GM12878 (cell line): ENCODE results near the gene NAALADL2.

Experiments used
- BACH1 ChIP-seq: fragments of 450-650 bp; IDR thresholded peaks from 2 replicates; pipeline ENCODE4 v1.6.1; 2017; ENCODE audit warnings: mild to moderate bottlenecking, borderline replicate concordance
- CREM ChIP-seq: IDR thresholded peaks from 2 replicates; pipeline ENCODE4 v1.6.1; 2014; ENCODE audit warnings: antibody characterized with exemption, low read depth
- CTCF ChIP-seq, 3 experiments: IDR thresholded peaks in 2 of 3; conservative IDR thresholded peaks in 1 of 3; 2 replicates each; pipeline ENCODE4 v1.5.1; 2011; ENCODE audit warnings: low read depth in 3 of 3, low read length in 3 of 3, mild to moderate bottlenecking in 3 of 3, control low read depth in 2 of 3, moderate library complexity in 2 of 3, inconsistent platforms in 1 of 3, mixed read lengths in 1 of 3; ENCODE audit not compliant: control insufficient read depth in 2 of 3, insufficient read depth in 1 of 3; ENCODE audit errors: extremely low read depth in 1 of 3
- ELK1 ChIP-seq: IDR thresholded peaks from 2 replicates; pipeline ENCODE4 v1.6.1; 2012; ENCODE audit warnings: low read depth, low read length, improper control_type of control experiment
- POLR2A ChIP-seq: IDR thresholded peaks from 2 replicates; pipeline ENCODE4 v1.6.1; 2011; ENCODE audit warnings: low read depth, mild to moderate bottlenecking, low read length
- RFX5 ChIP-seq: IDR thresholded peaks from 2 replicates; pipeline ENCODE4 v1.6.1; 2011; ENCODE audit warnings: low read depth, low read length, improper control_type of control experiment
- YY1 ChIP-seq: IDR thresholded peaks from 2 replicates; pipeline ENCODE4 v1.6.1; 2011; ENCODE audit warnings: low read depth, mild to moderate bottlenecking, low read length
- ZBTB11 ChIP-seq: fragments of 450-650 bp; formaldehyde crosslinking; IDR thresholded peaks from 2 replicates; pipeline ENCODE4 v1.5.0; 2022; ENCODE audit warnings: mild to moderate bottlenecking, missing genetic modification characterization
- TF ChIP-seq, protein P1 (sequence below): fragments of 450-650 bp; IDR thresholded peaks from 2 replicates; pipeline ENCODE4 v1.6.1; 2017; ENCODE audit warnings: mild to moderate bottlenecking

DNA sequence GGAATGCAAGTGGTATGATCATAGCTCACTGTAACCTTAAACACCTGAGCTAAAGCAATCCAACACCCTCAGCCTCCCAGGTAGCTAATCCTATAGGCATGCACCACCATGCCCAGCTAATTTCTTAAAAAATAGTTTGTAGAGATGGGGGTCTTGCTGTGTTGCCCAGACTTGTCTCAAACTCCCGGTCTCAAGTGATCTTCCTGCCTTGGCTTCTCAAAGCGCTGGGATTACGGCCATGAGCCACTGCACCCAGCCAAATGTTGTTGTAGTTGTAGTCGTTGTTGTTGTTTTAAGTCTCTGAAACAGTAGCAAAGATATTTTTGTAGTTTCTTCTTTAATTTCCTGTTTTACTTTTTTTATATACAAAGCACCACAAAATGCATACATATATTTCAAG, 616.6 kb downstream of the NAALADL2 start:
- no peak for TF ChIP-seq BACH1
- TF ChIP-seq POLR2A: no peak
- no peak for TF ChIP-seq YY1
- TF ChIP-seq CTCF (IDR thresholded peaks at IDR 0.05 in 2 of 3, conservative IDR thresholded peaks at IDR 0.05 in 1 of 3; ENCODE audit: control insufficient read depth in 2 of 3, extremely low read depth in 1 of 3, insufficient read depth in 1 of 3, low read depth in 3 of 3, low read length in 3 of 3): no peak
- TF ChIP-seq ZBTB11 (CRISPR knock-in tag): no peak
- TF ChIP-seq RFX5: no peak
- TF ChIP-seq CREM: no peak
- no peak for TF ChIP-seq ELK1
- TF ChIP-seq, protein P1, sequence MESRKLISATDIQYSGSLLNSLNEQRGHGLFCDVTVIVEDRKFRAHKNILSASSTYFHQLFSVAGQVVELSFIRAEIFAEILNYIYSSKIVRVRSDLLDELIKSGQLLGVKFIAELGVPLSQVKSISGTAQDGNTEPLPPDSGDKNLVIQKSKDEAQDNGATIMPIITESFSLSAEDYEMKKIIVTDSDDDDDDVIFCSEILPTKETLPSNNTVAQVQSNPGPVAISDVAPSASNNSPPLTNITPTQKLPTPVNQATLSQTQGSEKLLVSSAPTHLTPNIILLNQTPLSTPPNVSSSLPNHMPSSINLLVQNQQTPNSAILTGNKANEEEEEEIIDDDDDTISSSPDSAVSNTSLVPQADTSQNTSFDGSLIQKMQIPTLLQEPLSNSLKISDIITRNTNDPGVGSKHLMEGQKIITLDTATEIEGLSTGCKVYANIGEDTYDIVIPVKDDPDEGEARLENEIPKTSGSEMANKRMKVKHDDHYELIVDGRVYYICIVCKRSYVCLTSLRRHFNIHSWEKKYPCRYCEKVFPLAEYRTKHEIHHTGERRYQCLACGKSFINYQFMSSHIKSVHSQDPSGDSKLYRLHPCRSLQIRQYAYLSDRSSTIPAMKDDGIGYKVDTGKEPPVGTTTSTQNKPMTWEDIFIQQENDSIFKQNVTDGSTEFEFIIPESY: no peak
